ENCODE results near the gene DDX47.

GRCh38 chr12:12812618-12813119 lies 477 bp upstream of the DDX47 start:
- no peak for TF ChIP-seq ZNF565 (CRISPR knock-in tag; conservative IDR thresholded peaks at IDR 0.05; ENCODE audit: low read depth)
- no peak for TF ChIP-seq OSR1 (CRISPR knock-in tag; IDR thresholded peaks at IDR 0.05)
- no peak for TF ChIP-seq TOX (CRISPR knock-in tag; IDR thresholded peaks at IDR 0.05; ENCODE audit: borderline replicate concordance)
- TF ChIP-seq ZNF8 (CRISPR knock-in tag; IDR thresholded peaks at IDR 0.05) = no peak
